OCI-LY7 (cell line): ENCODE measurements around the gene TPSG1. TPM values are rescaled to one million over a fixed set of nuclear protein-coding genes. Genes with fewer than 3 reads are reported as not detected.

Experiments used
- BruUV-seq: library from RNA; stranded (reverse); fragments of 400-500 nt; replicated peaks from 2 replicates; lab custom pipeline; 2021; lab: Mats Ljungman, UMichigan
- CTCF ChIA-PET: fragments of 300-600 bp; sonication (Branson Sonifier 250); formaldehyde crosslinking; loops from one replicate; lab custom pipeline; 2022; ENCODE audit warnings: antibody characterized with exemption; ENCODE audit not compliant: unreplicated experiment; lab: Charles Lee
- POLR2A ChIA-PET: fragments of 300-600 bp; sonication (Branson Sonifier 250); formaldehyde crosslinking; loops from one replicate; lab custom pipeline; 2022; ENCODE audit warnings: antibody characterized with exemption; lab: Charles Lee
- DNase-seq: peaks from one replicate; pipeline ENCODE4 v3.0.0-alpha.2; 2015; ENCODE audit warnings: low spot score
- H2AFZ ChIP-seq: fragments of 200-600 bp; sonication (generic), shearing (Covaris generic); 2 replicates; pipeline ENCODE4 v1.6.1; 2014; ENCODE audit warnings: mild to moderate bottlenecking, antibody characterized with exemption, low read length, moderate library complexity
- H3K27ac ChIP-seq: fragments of 200-600 bp; sonication (generic); 2 replicates; pipeline ENCODE4 v1.5.1; 2014; ENCODE audit warnings: mixed run types, low read depth, mild to moderate bottlenecking, moderate library complexity, low read length, inconsistent platforms; ENCODE audit not compliant: poor library complexity, severe bottlenecking
- H3K36me3 ChIP-seq: fragments of 200-600 bp; sonication (generic); 2 replicates; pipeline ENCODE4 v1.6.1; 2014; ENCODE audit warnings: mild to moderate bottlenecking, antibody characterized with exemption, low read length, moderate library complexity, mixed read lengths; ENCODE audit not compliant: insufficient read depth
- H3K4me1 ChIP-seq: fragments of 200-600 bp; sonication (generic); 2 replicates; pipeline ENCODE4 v1.5.1; 2014; ENCODE audit warnings: mild to moderate bottlenecking, low read length; ENCODE audit not compliant: insufficient read depth, poor library complexity, severe bottlenecking
- H3K4me2 ChIP-seq: fragments of 200-600 bp; sonication (generic); 2 replicates; pipeline ENCODE4 v1.6.1; 2014; ENCODE audit warnings: mild to moderate bottlenecking, low read length
- H3K4me3 ChIP-seq: fragments of 200-600 bp; sonication (generic); 2 replicates; pipeline ENCODE4 v1.5.1; 2014; ENCODE audit warnings: mild to moderate bottlenecking, low read depth, low read length; ENCODE audit not compliant: poor library complexity, severe bottlenecking
- H3K79me2 ChIP-seq: fragments of 200-600 bp; sonication (generic); 2 replicates; pipeline ENCODE4 v1.6.1; 2016; ENCODE audit warnings: low read depth, mild to moderate bottlenecking, low read length, moderate library complexity, mixed read lengths; ENCODE audit not compliant: insufficient read depth
- H3K9me2 ChIP-seq: fragments of 200-600 bp; sonication (generic); 2 replicates; pipeline ENCODE4 v1.6.1; 2016; ENCODE audit warnings: mild to moderate bottlenecking, low read length, mixed read lengths; ENCODE audit not compliant: insufficient read depth
- H3K9me3 ChIP-seq: fragments of 200-600 bp; sonication (generic); 2 replicates; pipeline ENCODE4 v1.6.1; 2014; ENCODE audit warnings: mild to moderate bottlenecking, mixed run types, low read length, mixed read lengths
- H4K20me1 ChIP-seq: fragments of 200-600 bp; sonication (generic); 2 replicates; pipeline ENCODE4 v1.6.1; 2014; ENCODE audit warnings: mild to moderate bottlenecking, antibody characterized with exemption, low read length, moderate library complexity, mixed read lengths; ENCODE audit not compliant: insufficient read depth
- CTCF ChIP-seq: fragments of 200-600 bp; sonication (generic); conservative IDR thresholded peaks from 2 replicates; pipeline ENCODE4 v1.5.1; 2014; ENCODE audit warnings: mild to moderate bottlenecking, antibody characterized with exemption, low read length, moderate library complexity, mixed read lengths
- EZH2phosphoT487 ChIP-seq: fragments of 200-600 bp; sonication (generic); IDR thresholded peaks from 2 replicates; pipeline ENCODE4 v1.6.1; 2018; ENCODE audit warnings: low read depth, borderline replicate concordance, mild to moderate bottlenecking, mixed run types, antibody characterized with exemption, low read length, moderate library complexity, mixed read lengths
- intact Hi-C: fragments of 100-400 bp; cut with micrococcal nuclease; formaldehyde crosslinking; loops from one replicate; pipeline ENCODE4 v1.10.0; 2022; ENCODE audit not compliant: unreplicated experiment
- total RNA-seq, 2 experiments: library from RNA; depleted of rRNA in 1 of 2; stranded (reverse); fragments of >200 nt in 1 of 2; shearing (Covaris generic) in 1 of 2; gene quantifications; 2 replicates each; pipeline ENCODE4 v1.2.3, GENCODE V29; 2014 to 2022

The TPSG1 gene
- total RNA-seq, 2 experiments from 2014 or later: not detected

- H3K27ac ChIP-seq: no peak overlapping the region
- H3K4me2 ChIP-seq: no peak overlapping the region
- DNase-seq: no peak
- ChIA-PET POLR2A (no interaction called here), CTCF (no interaction called here)
- H3K79me2 ChIP-seq: no peaks in the 10 kb centered on the region
- no peaks in the 10 kb centered on the region for H3K4me1 ChIP-seq
- H3K4me3 ChIP-seq: no peak overlapping the region
- intact Hi-C loops: no loop called here
- H3K9me3 ChIP-seq: no peaks in the 10 kb centered on the region
- H2AFZ ChIP-seq: no peak overlapping the region
- H3K36me3 ChIP-seq: no peaks in the 10 kb centered on the region
- H3K9me2 ChIP-seq: no peaks in the 10 kb centered on the region
- BruUV-seq: no TSS peak
- TF ChIP-seq CTCF (no peak), EZH2phosphoT487 (no peak)
- no peaks in the 10 kb centered on the region for H4K20me1 ChIP-seq
Measured at GRCh38 chr16:1222553-1223354, 2.3 kb downstream of the TPSG1 start.

GRCh38 chr16:1221628-1222552, 3.2 kb downstream of the TPSG1 start:
- intact Hi-C loops: no loop called here
- Histone ChIP-seq H2AFZ (no peak overlapping the region), H3K79me2 (no peaks in the 10 kb centered on the region), H3K4me2 (no peak overlapping the region), H4K20me1 (no peaks in the 10 kb centered on the region), H3K36me3 (no peaks in the 10 kb centered on the region), H3K4me1 (no peaks in the 10 kb centered on the region), H3K9me2 (no peaks in the 10 kb centered on the region), H3K27ac (no peak overlapping the region), H3K4me3 (no peak overlapping the region), H3K9me3 (no peaks in the 10 kb centered on the region)
- TF ChIP-seq CTCF (no peak), EZH2phosphoT487 (no peak)
- BruUV-seq: no TSS peak
- no peak for DNase-seq
- POLR2A ChIA-PET: no interaction called here
- CTCF ChIA-PET: interaction anchor here (0.6 kb wide), 1 partner anchor 120 kb away, joined by 3 read pairs; no protein-coding TSS in a partner anchor
